GM12878 (cell line): Measurements from ENCODE around the gene SNRPD3. TPM values are rescaled to one million over a fixed set of nuclear protein-coding genes. Genes with fewer than 3 reads are reported as not detected.

ENCODE experiments used
- ATAC-seq: fragments of 200-7000 bp; cut with Tn5 transposase; 3 replicates; pipeline ENCODE4 v1.9.1; 2020; ENCODE audit warnings: mild to moderate bottlenecking, moderate library complexity
- BruUV-seq: library from RNA; stranded (reverse); fragments of 400-500 nt; replicated peaks from 2 replicates; lab custom pipeline; 2021; lab: Mats Ljungman, UMichigan
- CTCF ChIA-PET: fragments of 300-600 bp; sonication (Branson Sonifier 250); formaldehyde crosslinking; extraction: SDS; loops from one replicate; lab custom pipeline; 2021; ENCODE audit warnings: inconsistent platforms; lab: Yijun Ruan, JAX
- POLR2A ChIA-PET: fragments of 350-600 bp; formaldehyde crosslinking; extraction: SDS; loops from one replicate; lab custom pipeline; 2021; ENCODE audit warnings: inconsistent platforms; lab: Charles Lee
- RAD21 ChIA-PET: fragments of 300-600 bp; sonication (Branson Sonifier 250); formaldehyde crosslinking; loops from one replicate; lab custom pipeline; 2023; ENCODE audit warnings: antibody characterized with exemption; ENCODE audit not compliant: unreplicated experiment; lab: Charles Lee
- SMC1A ChIA-PET: fragments of 300-600 bp; sonication (Branson Sonifier 250); formaldehyde crosslinking; loops from one replicate; lab custom pipeline; 2023; ENCODE audit not compliant: unreplicated experiment, uncharacterized antibody; lab: Charles Lee
- DNase-seq: peaks from one replicate; pipeline ENCODE4 v3.0.0-alpha.2; 2011; ENCODE audit warnings: low read depth, low spot score
- FAIRE-seq: peaks from 3 replicates; lab custom pipeline; 2011; peaks lifted over from hg19 to GRCh38; lab: Jason Lieb, UNC
- H2AFZ ChIP-seq: 2 replicates; pipeline ENCODE4 v1.6.0; 2011; ENCODE audit warnings: low read depth, low read length, control low read depth; ENCODE audit not compliant: control insufficient read depth
- H3K27ac ChIP-seq: 2 replicates; pipeline ENCODE4 v1.5.1; 2011; ENCODE audit warnings: control low read depth; ENCODE audit not compliant: control insufficient read depth, insufficient read depth
- H3K27me3 ChIP-seq, 2 experiments: replicated peaks in 1 of 2; 2 replicates each; pipeline versions ENCODE4 v1.6.0 to v1.6.1; 2011; ENCODE audit warnings: low read length in 1 of 2; ENCODE audit not compliant: control insufficient read depth in 2 of 2, insufficient read depth in 2 of 2
- H3K36me3 ChIP-seq, 2 experiments: 2 replicates each; pipeline ENCODE4 v1.5.1; 2011; ENCODE audit warnings: low read length in 1 of 2; ENCODE audit not compliant: control insufficient read depth in 2 of 2, insufficient read depth in 2 of 2
- H3K4me1 ChIP-seq: 2 replicates; pipeline ENCODE4 v1.6.1; 2011; ENCODE audit warnings: mild to moderate bottlenecking, low read length, moderate library complexity, mixed read lengths; ENCODE audit not compliant: control insufficient read depth, insufficient read depth
- H3K4me2 ChIP-seq: 2 replicates; pipeline ENCODE4 v1.6.0; 2011; ENCODE audit warnings: control low read depth; ENCODE audit not compliant: control insufficient read depth, insufficient read depth
- H3K4me3 ChIP-seq: fragments of 200-600 bp; sonication (generic); 2 replicates; pipeline ENCODE4 v1.5.1; 2016
- H3K79me2 ChIP-seq: 2 replicates; pipeline ENCODE4 v1.6.0; 2011; ENCODE audit warnings: low read length; ENCODE audit not compliant: control insufficient read depth, insufficient read depth
- H3K9ac ChIP-seq: 2 replicates; pipeline ENCODE4 v1.8.0; 2011; ENCODE audit warnings: low read length, control low read depth, mixed read lengths; ENCODE audit not compliant: control insufficient read depth, insufficient read depth
- H3K9me3 ChIP-seq: replicated peaks from 3 replicates; pipeline ENCODE4 v1.5.1; 2011; ENCODE audit warnings: mild to moderate bottlenecking, low read length; ENCODE audit not compliant: control insufficient read depth, insufficient read depth
- H4K20me1 ChIP-seq: 2 replicates; pipeline ENCODE4 v1.6.0; 2011; ENCODE audit not compliant: control insufficient read depth, insufficient read depth
- E2F8 ChIP-seq: fragments of 450-650 bp; IDR thresholded peaks from 2 replicates; pipeline ENCODE4 v1.6.1; 2018; ENCODE audit warnings: mild to moderate bottlenecking, low read depth, moderate library complexity; ENCODE audit not compliant: partially characterized antibody
- E4F1 ChIP-seq: fragments of 450-650 bp; IDR thresholded peaks from 2 replicates; pipeline ENCODE4 v1.6.1; 2018; ENCODE audit warnings: borderline replicate concordance, mild to moderate bottlenecking; ENCODE audit not compliant: partially characterized antibody
- EED ChIP-seq: sonication (generic); IDR thresholded peaks from 2 replicates; pipeline ENCODE4 v1.6.1; 2016; ENCODE audit warnings: antibody characterized with exemption, low read depth
- POLR2A ChIP-seq: IDR thresholded peaks from 2 replicates; pipeline ENCODE4 v1.6.1; 2011; ENCODE audit warnings: low read depth, mild to moderate bottlenecking, low read length
- RCOR1 ChIP-seq: conservative IDR thresholded peaks from 2 replicates; pipeline ENCODE4 v1.6.1; 2012; ENCODE audit warnings: low read depth, low read length, improper control_type of control experiment
- RELA ChIP-seq: fragments of 450-650 bp; IDR thresholded peaks from 2 replicates; pipeline ENCODE4 v1.8.0; 2014; ENCODE audit warnings: borderline replicate concordance; ENCODE audit not compliant: partially characterized antibody
- REST ChIP-seq: IDR thresholded peaks from 2 replicates; pipeline ENCODE4 v1.6.1; 2012; ENCODE audit warnings: mild to moderate bottlenecking, low read depth, low read length
- TAF1 ChIP-seq: IDR thresholded peaks from 2 replicates; pipeline ENCODE4 v1.6.1; 2011; ENCODE audit warnings: mild to moderate bottlenecking, low read depth, low read length, borderline replicate concordance
- TCF12 ChIP-seq: IDR thresholded peaks from 2 replicates; pipeline ENCODE4 v1.6.1; 2011; ENCODE audit warnings: low read depth, mild to moderate bottlenecking, low read length
- ZBTB33 ChIP-seq: fragments of 450-650 bp; IDR thresholded peaks from 2 replicates; pipeline ENCODE4 v1.6.1; 2017; ENCODE audit warnings: mild to moderate bottlenecking
- WGBS: methylation state at CpG from one replicate; pipeline ENCODE4 v1.1.6; 2016; ENCODE audit warnings: low lambda C conversion rate; ENCODE audit not compliant: insufficient replicate concordance, insufficient coverage; ENCODE audit errors: missing lambda C conversion rate; 5-methylcytosine and 5-hydroxymethylcytosine counted together
- in situ Hi-C: fragments of 300-500 bp; cut with MboI; formaldehyde crosslinking; loops from 9 replicates; pipeline ENCODE4 v1.14.3; 2018; ENCODE audit warnings: mixed read lengths
- intact Hi-C: fragments of 100-400 bp; cut with micrococcal nuclease; formaldehyde crosslinking; loops from one replicate; pipeline ENCODE4 v1.14.2; 2022; ENCODE audit not compliant: unreplicated experiment
- polyA plus RNA-seq, 11 experiments: library from polyadenylated mRNA; depleted of rRNA in 4 of 11; unstranded in 6 of 11; stranded (reverse) in 5 of 11; fragments of >200 nt; fragmentation: Nextera tagmentation in 4 of 11; fragmentation: Illumina TruSeq in 1 of 11; extraction: Ambion mirVana in 4 of 11; extraction: Trizol in 1 of 11; gene quantifications; 1 replicate in 1 of 11; 2 replicates in 10 of 11; pipeline versions ENCODE4 v1.2.1 to v1.2.3, GENCODE V29; 2011 to 2016; ENCODE audit warnings: inconsistent platforms in 2 of 11, missing spikeins in 2 of 11, low read depth in 1 of 11
- total RNA-seq, 4 experiments: library from RNA; depleted of rRNA in 3 of 4; stranded (reverse); fragments of >200 nt in 3 of 4; fragmentation: Illumina TruSeq in 1 of 4; extraction: Trizol in 1 of 4; gene quantifications; 2 replicates each; pipeline versions ENCODE4 v1.2.1 to v1.2.3, GENCODE V29; 2013 to 2021

The SNRPD3 gene
- total and polyA plus RNA-seq, 10 of the 15 experiments (the other 5 are each of a cell fraction or from before 2014, with no cell fraction given): 112 to 324 (median 242) TPM

GRCh38 chr22:24593836-24594568 is 38.2 kb downstream of the SNRPD3 start:
- RAD21 ChIA-PET: no interaction called here
- Histone ChIP-seq H3K4me2 (no peak overlapping the region), H4K20me1 (no peaks in the 10 kb centered on the region), H3K79me2 (no peaks in the 10 kb centered on the region), H2AFZ (no peak overlapping the region), H3K9me3 (no peaks in the 10 kb centered on the region), H3K4me3 (no peak overlapping the region), H3K4me1 (no peaks in the 10 kb centered on the region), H3K9ac (no peak overlapping the region), H3K36me3 (no peaks in the 10 kb centered on the region), H3K27me3 (no peaks in the 10 kb centered on the region), H3K27ac (no peak overlapping the region)
- CTCF ChIA-PET: interaction anchor here (1.0 kb wide), 1 partner anchor 41 kb away, joined by 3 read pairs; no protein-coding TSS in a partner anchor
- POLR2A ChIA-PET: no interaction called here
- in situ Hi-C loops: no loop called here
- FAIRE-seq (no peak), DNase-seq (no peak), ATAC-seq (no peak)
- intact Hi-C loops: no loop called here
- SMC1A ChIA-PET: no interaction called here
- 63% methylated on average over 14 of the region's 16 CpGs for WGBS
- no TSS peak for BruUV-seq
- TF ChIP-seq POLR2A (no peak), ZBTB33 (no peak), E2F8 (no peak), E4F1 (no peak), EED (no peak), RELA (no peak), TAF1 (no peak), TCF12 (no peak), RCOR1 (no peak), REST (no peak)
